Neural progenitor cell (in vitro differentiated cells): ENCODE results near the gene CERT1.

Experiments
- CTCF ChIP-seq: fragments of 200-600 bp; sonication (generic); IDR thresholded peaks from 2 replicates; pipeline ENCODE4 v1.5.1; 2017; ENCODE audit warnings: antibody characterized with exemption, mild to moderate bottlenecking
- EZH2 ChIP-seq: fragments of 200-600 bp; sonication (generic); IDR thresholded peaks from 2 replicates; pipeline ENCODE4 v1.6.1; 2017; ENCODE audit warnings: antibody characterized with exemption, mild to moderate bottlenecking, moderate library complexity

DNA sequence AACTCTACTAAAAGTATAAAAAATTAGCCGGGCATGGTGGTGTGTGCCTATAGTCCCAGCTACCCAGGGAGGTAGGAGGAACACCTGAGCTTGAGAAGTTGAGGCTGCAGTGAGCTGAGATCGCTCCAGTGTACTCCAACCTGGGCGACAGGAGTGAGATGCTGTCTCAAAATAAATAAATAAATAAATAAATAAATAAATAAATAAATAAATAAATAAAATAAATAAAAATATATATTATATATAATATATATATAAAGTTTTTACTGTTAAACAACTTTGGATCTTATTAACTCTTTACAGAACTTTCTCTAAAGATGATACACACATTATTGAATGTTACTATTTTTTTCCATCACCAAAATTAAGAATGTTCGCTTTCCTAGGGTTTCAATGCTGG is 136.0 kb downstream of the CERT1 start:
- no peak for TF ChIP-seq CTCF
- TF ChIP-seq EZH2 = no peak
